Liver (tissue), 9 donors: Measurements from ENCODE around the gene SYNPR. TPM values are rescaled to one million over a fixed set of nuclear protein-coding genes. Genes with fewer than 3 reads are reported as not detected.

Source experiments
- DNase-seq: peaks from one replicate; pipeline ENCODE4 v3.0.0-alpha.2; 2017; ENCODE audit warnings: low spot score
- H3K27ac ChIP-seq, 2 donors: one replicate each; pipeline ENCODE4 v1.7.0; 2013; ENCODE audit warnings: inconsistent platforms in 2 of 2, low read length in 2 of 2, control low read depth in 1 of 2, low read depth in 1 of 2, mild to moderate bottlenecking in 1 of 2
- H3K27me3 ChIP-seq, 4 donors: one replicate each; pipeline versions ENCODE4 v1.6.1 to v1.7.0; 2013; ENCODE audit warnings: low read length in 3 of 4, inconsistent platforms in 1 of 4, mild to moderate bottlenecking in 1 of 4, moderate library complexity in 1 of 4; ENCODE audit not compliant: control insufficient read depth in 4 of 4, insufficient read depth in 4 of 4
- H3K36me3 ChIP-seq, 4 donors: one replicate each; pipeline versions ENCODE4 v1.6.1 to v1.7.0; 2013; ENCODE audit warnings: low read length in 3 of 4, mild to moderate bottlenecking in 3 of 4, low read depth in 1 of 4, moderate library complexity in 1 of 4; ENCODE audit not compliant: control insufficient read depth in 4 of 4, insufficient read depth in 3 of 4
- H3K4me1 ChIP-seq, 4 donors: one replicate each; pipeline versions ENCODE4 v1.6.1 to v1.7.0; 2013; ENCODE audit warnings: low read length in 3 of 4, mild to moderate bottlenecking in 3 of 4, moderate library complexity in 1 of 4; ENCODE audit not compliant: control insufficient read depth in 4 of 4, insufficient read depth in 4 of 4
- H3K4me3 ChIP-seq, 3 donors: one replicate each; pipeline versions ENCODE4 v1.6.1 to v1.7.0; 2013; ENCODE audit warnings: low read length in 3 of 3, control low read depth in 1 of 3, low read depth in 1 of 3, mild to moderate bottlenecking in 1 of 3
- H3K9ac ChIP-seq, 2 donors: one replicate each; pipeline ENCODE4 v1.7.0; 2013; ENCODE audit warnings: low read length in 2 of 2, mild to moderate bottlenecking in 2 of 2, moderate library complexity in 2 of 2, control low read depth in 1 of 2, low read depth in 1 of 2
- H3K9me3 ChIP-seq, 4 donors: one replicate each; pipeline versions ENCODE4 v1.6.1 to v1.7.0; 2013; ENCODE audit warnings: low read length in 3 of 4; ENCODE audit not compliant: control insufficient read depth in 4 of 4
- ATF3 ChIP-seq: IDR thresholded peaks from 2 replicates; pipeline ENCODE4 v1.6.1; 2016; ENCODE audit warnings: antibody characterized with exemption
- CTCF ChIP-seq: fragments of 150-350 bp; IDR thresholded peaks from 2 replicates; pipeline ENCODE4 v1.5.1; 2017; ENCODE audit warnings: improper control_type of control experiment, low read depth, low read length; ENCODE audit not compliant: missing input control
- EGR1 ChIP-seq, 2 donors: IDR thresholded peaks; 2 replicates each; pipeline ENCODE4 v1.6.1; 2016 to 2018; ENCODE audit warnings: antibody characterized with exemption in 2 of 2, low read depth in 2 of 2
- FOXA1 ChIP-seq: IDR thresholded peaks from 2 replicates; pipeline ENCODE4 v1.6.1; 2016; ENCODE audit warnings: antibody characterized with exemption
- FOXA2 ChIP-seq: IDR thresholded peaks from 2 replicates; pipeline ENCODE4 v1.6.1; 2016; ENCODE audit warnings: antibody characterized with exemption
- GABPA ChIP-seq, 2 donors: IDR thresholded peaks in 1 of 2; conservative IDR thresholded peaks in 1 of 2; 2 replicates each; pipeline ENCODE4 v1.6.1; 2016; ENCODE audit warnings: antibody characterized with exemption in 2 of 2, mild to moderate bottlenecking in 1 of 2, moderate library complexity in 1 of 2
- HNF4A ChIP-seq, 2 donors: conservative IDR thresholded peaks; 2 replicates each; pipeline ENCODE4 v1.6.1; 2016; ENCODE audit warnings: antibody characterized with exemption in 2 of 2, mild to moderate bottlenecking in 2 of 2
- HNF4G ChIP-seq: IDR thresholded peaks from 2 replicates; pipeline ENCODE4 v1.6.1; 2016; ENCODE audit warnings: antibody characterized with exemption
- JUND ChIP-seq, 2 donors: IDR thresholded peaks; 2 replicates each; pipeline ENCODE4 v1.6.1; 2016; ENCODE audit warnings: antibody characterized with exemption in 2 of 2
- MAX ChIP-seq: IDR thresholded peaks from 2 replicates; pipeline ENCODE4 v1.6.1; 2016; ENCODE audit warnings: antibody characterized with exemption
- NR2F2 ChIP-seq: IDR thresholded peaks from 2 replicates; pipeline ENCODE4 v1.6.1; 2016; ENCODE audit warnings: antibody characterized with exemption
- REST ChIP-seq: IDR thresholded peaks from 2 replicates; pipeline ENCODE4 v1.6.1; 2016; ENCODE audit warnings: antibody characterized with exemption, mild to moderate bottlenecking
- RXRA ChIP-seq, 2 donors: IDR thresholded peaks; 2 replicates each; pipeline ENCODE4 v1.6.1; 2017 to 2018; ENCODE audit warnings: antibody characterized with exemption in 2 of 2, mild to moderate bottlenecking in 1 of 2
- SP1 ChIP-seq: IDR thresholded peaks from 2 replicates; pipeline ENCODE4 v1.6.1; 2018; ENCODE audit warnings: antibody characterized with exemption, mild to moderate bottlenecking
- TAF1 ChIP-seq: conservative IDR thresholded peaks from 2 replicates; pipeline ENCODE4 v1.6.1; 2016; ENCODE audit warnings: antibody characterized with exemption, mild to moderate bottlenecking
- YY1 ChIP-seq: IDR thresholded peaks from 2 replicates; pipeline ENCODE4 v1.6.1; 2016; ENCODE audit warnings: antibody characterized with exemption, mild to moderate bottlenecking
- ZBTB33 ChIP-seq: IDR thresholded peaks from 2 replicates; pipeline ENCODE4 v1.6.1; 2016; ENCODE audit warnings: antibody characterized with exemption
- WGBS: extraction: QIAGEN DNeasy Blood & Tissue Kit; methylation state at CpG from one replicate; pipeline ENCODE4 v1.1.7; 2013; 5-methylcytosine and 5-hydroxymethylcytosine counted together
- polyA plus RNA-seq, 2 donors: library from polyadenylated mRNA; stranded (reverse) in 1 of 2; unstranded in 1 of 2; fragments of 200-250 nt in 1 of 2; fragments of >200 nt in 1 of 2; fragmentation: Nextera tagmentation in 1 of 2; extraction: Ambion mirVana in 1 of 2; gene quantifications; one replicate each; pipeline versions ENCODE4 v1.2.1 to v1.2.3, GENCODE V29; 2013 to 2015
- total RNA-seq, 2 donors: library from RNA; depleted of rRNA; stranded (reverse); fragments of >200 nt; gene quantifications; one replicate each; pipeline ENCODE4 v1.2.3, GENCODE V29; 2014
- donor health status: healthy.
- donor health status: healthy.
- donor health status: healthy.
- donor health status: healthy.
- donor health status: healthy.

SYNPR gene
- total and polyA plus RNA-seq, 4 donors = not detected

GRCh38 chr3:63304421-63304820 lies 26.3 kb downstream of the SYNPR start:
- TF ChIP-seq EGR1 (IDR thresholded peaks at IDR 0.05; ENCODE audit: low read depth in 2 of 2) = no peak
- TF ChIP-seq YY1 = no peak
- H3K36me3 ChIP-seq = no peaks in the 10 kb centered on the region
- H3K27me3 ChIP-seq = peaks cover 0 to 10% (median 1%) of the 10 kb centered on the region in 4 donors
- H3K27ac ChIP-seq = no peak overlapping the region
- no peak for DNase-seq
- H3K4me3 ChIP-seq = no peak overlapping the region
- H3K9me3 ChIP-seq = no peaks in the 10 kb centered on the region
- H3K9ac ChIP-seq = no peak overlapping the region
- H3K4me1 ChIP-seq = no peaks in the 10 kb centered on the region

GRCh38 chr3:63308072-63308471 lies 30.0 kb downstream of the SYNPR start:
- no peaks in the 10 kb centered on the region for H3K4me1 ChIP-seq

More at GRCh38 chr3:63308072-63308471, 30.0 kb downstream of the SYNPR start:
- Histone ChIP-seq H3K9me3 (no peaks in the 10 kb centered on the region), H3K27ac (no peak overlapping the region), H3K9ac (no peak overlapping the region), H3K36me3 (no peaks in the 10 kb centered on the region), H3K27me3 (peaks cover 0 to 6% (median 0%) of the 10 kb centered on the region in 4 donors), H3K4me3 (no peak overlapping the region)
- WGBS = 74% methylated on average over 3 of the region's 3 CpGs
- TF ChIP-seq REST (no peak), CTCF (no peak), EGR1 (IDR thresholded peaks at IDR 0.05; ENCODE audit: low read depth in 2 of 2) (no peak), SP1 (no peak), FOXA2 (no peak), HNF4A (conservative IDR thresholded peaks at IDR 0.05) (no peak), TAF1 (no peak), JUND (IDR thresholded peaks at IDR 0.05) (no peak), RXRA (IDR thresholded peaks at IDR 0.05) (no peak), YY1 (no peak), FOXA1 (no peak), ZBTB33 (no peak), MAX (no peak), ATF3 (no peak), NR2F2 (no peak), HNF4G (no peak), GABPA (IDR thresholded peaks at IDR 0.05 in 1 of 2, conservative IDR thresholded peaks at IDR 0.05 in 1 of 2) (no peak)
- no peak for DNase-seq
